HG03060 (cell line): ENCODE results near the gene MAML2.
"Not testable (repeated sequence)": the region's sequence is repeated elsewhere in the genome, so short reads cannot be mapped to it uniquely, and the experiment has no call there.

Experiments used
- ATAC-seq: cut with Tn5 transposase; IDR thresholded peaks from one replicate; pipeline ENCODE4 v1.9.1; 2021; ENCODE audit warnings: low read depth, moderate number of reproducible peaks; ENCODE audit not compliant: unreplicated experiment

The MAML2 gene

GRCh38 chr11:96294289-96294688 is 48.7 kb downstream of the MAML2 start:
- ATAC-seq = no peak

- peak; percentile 89 for ATAC-seq
Measured at GRCh38 chr11:96293598-96294021, 49.4 kb downstream of the MAML2 start.

GRCh38 chr11:96293109-96293508 is 49.9 kb downstream of the MAML2 start:
- no peak for ATAC-seq

GRCh38 chr11:96292291-96293010 is 50.5 kb downstream of the MAML2 start:
- ATAC-seq = no peak

GRCh38 chr11:96290631-96291030 is 52.4 kb downstream of the MAML2 start:
- ATAC-seq = no peak

GRCh38 chr11:96290031-96290430 is 53.0 kb downstream of the MAML2 start:
- ATAC-seq = no peak

GRCh38 chr11:96288915-96289314 is 54.1 kb downstream of the MAML2 start:
- ATAC-seq = no peak

GRCh38 chr11:96287822-96288439 is 55.1 kb downstream of the MAML2 start:
- ATAC-seq = no peak

- not testable (repeated sequence) for ATAC-seq
Measured at GRCh38 chr11:96285985-96286384, 57.0 kb downstream of the MAML2 start.

- ATAC-seq = no peak
Measured at GRCh38 chr11:96284917-96285316, 58.1 kb downstream of the MAML2 start.

GRCh38 chr11:96284401-96284800 is 58.6 kb downstream of the MAML2 start:
- ATAC-seq = no peak

GRCh38 chr11:96282625-96283220 is 60.3 kb downstream of the MAML2 start:
- no peak for ATAC-seq

GRCh38 chr11:96280444-96280843 is 62.6 kb downstream of the MAML2 start:
- ATAC-seq = no peak

GRCh38 chr11:96279896-96280290 is 63.1 kb downstream of the MAML2 start:
- ATAC-seq = no peak

GRCh38 chr11:96279018-96279895 is 63.7 kb downstream of the MAML2 start:
- ATAC-seq = no peak

GRCh38 chr11:96278039-96278897 is 64.7 kb downstream of the MAML2 start:
- no peak for ATAC-seq

- no peak for ATAC-seq
Measured at GRCh38 chr11:96277696-96278038, 65.3 kb downstream of the MAML2 start.

- ATAC-seq = no peak
Measured at GRCh38 chr11:96276836-96277235, 66.2 kb downstream of the MAML2 start.

GRCh38 chr11:96275801-96276594 is 67.0 kb downstream of the MAML2 start:
- no peak for ATAC-seq
